GM18507 (cell line): ENCODE data around the gene ZNF772.
A peak's percentile ranks its signal among the peaks of the same experiment; 100 is the strongest.

ENCODE experiments used
- DNase-seq: peaks from one replicate; pipeline ENCODE4 v3.0.0; 2011; ENCODE audit warnings: low read depth; ENCODE audit not compliant: insufficient read length; ENCODE audit errors: extremely low spot score
- FAIRE-seq: peaks from 2 replicates; lab custom pipeline; 2011; peaks lifted over from hg19 to GRCh38; lab: Jason Lieb, UNC

Gene ZNF772

DNA sequence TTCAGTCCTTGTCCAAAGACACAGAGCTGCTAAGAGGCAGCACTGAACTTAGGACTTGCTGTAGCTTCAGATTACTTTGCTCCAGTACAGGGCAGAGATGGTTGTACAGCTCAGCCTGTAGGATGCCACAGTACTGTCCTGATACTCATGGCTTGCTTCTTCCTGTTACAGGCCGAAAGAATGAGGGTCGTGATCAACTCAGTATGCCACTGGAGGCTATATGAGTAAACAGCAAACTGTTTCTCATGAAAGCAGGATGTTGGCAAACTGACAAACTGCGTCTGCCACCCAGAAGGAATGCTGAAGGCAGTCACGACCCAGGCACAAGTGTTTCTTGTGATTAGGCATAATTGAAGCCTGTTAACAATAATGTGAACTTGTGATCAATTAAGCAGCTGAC lies 39.4 kb downstream of the ZNF772 start:
- no peak for FAIRE-seq

DNA sequence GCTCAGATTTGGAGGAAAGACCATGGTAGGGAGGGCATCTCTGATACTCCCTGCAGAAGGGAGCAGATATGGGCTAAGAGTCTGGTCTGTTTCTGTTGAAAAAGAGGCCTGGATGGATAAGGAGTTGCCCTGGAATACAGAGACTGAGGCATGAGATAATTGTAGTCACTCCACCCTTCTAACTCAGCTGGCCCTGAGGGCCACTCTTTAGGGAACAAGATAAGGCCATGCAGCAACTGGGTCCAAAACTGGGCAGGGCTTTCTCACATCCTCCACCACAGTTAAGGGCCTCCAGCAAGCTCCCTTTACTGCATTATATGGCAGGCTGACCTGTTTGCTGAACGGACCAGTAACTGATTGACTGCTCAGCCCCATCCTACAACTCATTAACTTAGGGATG lies 40.9 kb downstream of the ZNF772 start:
- FAIRE-seq (no peak), DNase-seq (no peak)

More for the DNA sequence above, 39.4 kb downstream of the ZNF772 start:
- no peak for DNase-seq

DNA sequence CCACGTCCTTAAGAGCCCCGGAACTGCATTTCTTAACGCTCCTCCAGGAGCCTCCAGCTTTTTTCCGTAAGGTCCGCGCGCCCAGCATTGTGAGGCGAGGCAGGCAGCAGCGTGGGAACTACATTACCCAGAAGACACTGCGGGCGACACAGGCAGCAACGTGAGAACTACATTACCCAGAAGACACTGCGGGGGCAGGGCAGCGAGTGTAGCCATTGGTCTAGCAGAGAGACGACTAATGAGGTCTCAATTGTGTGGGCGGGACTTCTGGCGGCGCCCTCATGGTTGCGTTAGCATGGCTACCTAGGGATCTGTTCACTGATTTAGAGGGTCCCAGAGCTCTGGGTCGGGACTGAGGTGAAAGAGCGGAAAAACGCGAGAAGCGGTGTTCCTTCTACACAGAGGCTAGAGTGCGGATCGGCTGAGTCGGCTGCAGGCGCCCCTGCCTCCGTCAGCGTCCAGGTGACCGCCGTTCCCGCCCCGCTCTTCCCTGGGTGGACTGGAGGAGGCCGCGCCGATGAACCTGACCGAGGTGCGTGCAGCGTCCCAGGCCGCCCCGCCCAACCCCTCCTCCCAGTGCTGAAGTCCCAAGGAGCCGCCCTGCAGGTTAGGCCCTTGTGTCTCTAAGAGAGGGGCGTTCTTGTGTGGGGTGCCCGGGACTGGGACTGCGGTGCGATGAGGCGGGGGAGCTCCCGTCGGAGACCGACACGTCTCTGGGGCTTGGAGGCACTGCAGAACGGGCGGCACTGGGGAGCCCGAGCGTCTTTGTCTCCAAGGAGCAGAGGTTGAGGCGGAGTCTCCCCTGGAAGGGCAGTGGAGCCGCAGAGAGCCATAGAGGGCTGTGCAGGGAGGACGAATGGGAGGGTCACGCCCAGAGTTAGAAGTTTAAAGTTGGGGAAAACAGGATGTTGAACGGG lies 42.0 kb downstream of the ZNF772 start, which contains the start of gene ZNF749:
ZNF749 (plus strand) TSS at position 264 of the 917 bp plus-strand sequence; CDS start at position 518, 254 bp downstream.
- FAIRE-seq = peak; percentile 99
- peak; percentile 91 for DNase-seq

DNA sequence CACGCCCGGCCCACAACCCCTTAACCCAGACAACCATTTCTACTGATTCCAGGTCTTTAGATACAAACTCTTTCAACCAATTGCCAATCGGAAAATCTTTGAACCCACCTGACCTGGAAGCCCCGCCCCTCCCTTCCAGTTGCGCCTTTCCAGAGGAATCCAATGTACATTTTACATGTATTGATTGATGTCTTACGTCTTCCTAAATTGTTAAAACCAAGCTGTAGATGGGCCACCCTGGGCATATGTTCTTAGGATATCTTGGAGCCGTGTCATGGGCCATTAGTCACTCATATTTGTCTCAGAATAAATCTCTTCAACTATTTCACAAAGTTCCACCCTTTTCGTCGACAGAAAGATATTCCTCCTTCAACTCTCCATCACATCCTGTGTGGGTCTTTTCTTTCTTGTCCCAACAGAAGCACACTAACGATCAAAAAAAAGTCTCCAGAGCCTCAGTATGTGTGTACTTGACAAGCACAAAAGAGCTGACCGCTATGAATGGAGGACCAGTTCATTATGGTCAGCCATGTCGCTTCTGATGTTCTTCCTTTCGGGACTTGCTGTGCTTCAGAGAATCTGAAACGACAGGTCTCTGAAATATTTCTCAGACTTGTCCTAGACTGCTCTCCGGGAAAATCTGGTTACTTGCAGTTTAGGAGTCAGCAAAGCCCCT lies 42.8 kb downstream of the ZNF772 start:
- DNase-seq (no peak), FAIRE-seq (no peak)

DNA sequence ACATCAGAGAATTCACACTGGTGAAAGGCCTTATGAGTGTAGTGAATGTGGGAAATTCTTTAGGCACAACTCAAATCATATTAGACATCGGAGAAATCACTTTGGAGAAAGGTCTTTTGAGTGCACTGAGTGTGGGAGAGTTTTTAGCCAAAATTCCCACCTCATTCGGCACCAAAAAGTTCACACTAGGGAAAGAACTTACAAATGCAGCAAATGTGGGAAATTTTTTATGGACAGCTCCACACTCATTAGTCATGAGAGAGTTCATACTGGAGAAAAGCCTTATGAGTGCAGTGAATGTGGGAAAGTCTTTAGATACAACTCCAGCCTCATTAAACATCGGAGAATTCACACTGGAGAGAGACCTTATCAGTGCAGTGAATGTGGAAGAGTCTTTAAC lies 56.3 kb downstream of the ZNF772 start:
- DNase-seq = no peak
- no peak for FAIRE-seq

DNA sequence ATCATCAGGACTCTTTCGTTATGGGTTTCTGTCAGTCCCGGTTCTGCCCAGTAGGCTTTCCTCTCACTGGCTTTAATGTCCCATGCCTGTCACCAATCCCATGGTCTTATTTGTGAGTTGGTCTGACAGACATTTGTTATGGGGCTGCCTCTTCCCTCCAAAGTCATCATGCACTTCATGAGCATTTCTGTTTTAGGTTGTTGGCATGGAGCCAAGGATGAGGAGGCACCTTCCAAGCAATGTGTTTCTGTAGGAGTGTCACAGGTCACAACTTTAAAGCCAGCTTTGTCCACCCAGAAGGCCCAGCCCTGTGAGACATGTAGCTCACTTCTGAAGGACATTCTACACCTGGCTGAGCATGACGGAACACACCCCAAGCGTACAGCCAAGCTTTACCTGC lies 57.9 kb downstream of the ZNF772 start:
- DNase-seq (no peak), FAIRE-seq (no peak)
